Panc1 (cell line): ENCODE data around the gene ANTXR1. TPM values are rescaled to one million over a fixed set of nuclear protein-coding genes. Genes with fewer than 3 reads are reported as not detected.

Source experiments
- ATAC-seq: fragments of 200-7000 bp; cut with Tn5 transposase; 2 replicates; pipeline ENCODE4 v1.9.1; 2020; ENCODE audit warnings: mild to moderate bottlenecking, moderate library complexity
- BruUV-seq: library from RNA; stranded (reverse); fragments of 400-500 nt; replicated peaks from 2 replicates; lab custom pipeline; 2021; lab: Mats Ljungman, UMichigan
- CTCF ChIA-PET: fragments of 300-600 bp; sonication (Branson Sonifier 250); formaldehyde crosslinking; loops from one replicate; lab custom pipeline; 2022; ENCODE audit warnings: antibody characterized with exemption; lab: Charles Lee
- POLR2A ChIA-PET: fragments of 300-600 bp; sonication (Branson Sonifier 250); formaldehyde crosslinking; loops from one replicate; lab custom pipeline; 2022; ENCODE audit warnings: antibody characterized with exemption; lab: Charles Lee
- DNase-seq: peaks from one replicate; pipeline ENCODE4 v3.0.0-alpha.2; 2010; ENCODE audit warnings: low read depth, low spot score
- H3K27ac ChIP-seq: 2 replicates; pipeline ENCODE4 v1.5.1; 2011; ENCODE audit warnings: mild to moderate bottlenecking, low read length, inconsistent platforms
- H3K27me3 ChIP-seq: fragments of 200-500 bp; sonication (Bioruptor generic); 2 replicates; pipeline ENCODE4 v1.6.0; 2014; ENCODE audit warnings: low read length, inconsistent platforms; ENCODE audit not compliant: control insufficient read depth, insufficient read depth
- H3K36me3 ChIP-seq: fragments of 200-500 bp; sonication (Bioruptor generic); 2 replicates; pipeline ENCODE4 v1.5.1; 2014; ENCODE audit warnings: inconsistent platforms, mild to moderate bottlenecking, low read length, moderate library complexity; ENCODE audit not compliant: control insufficient read depth, insufficient read depth
- H3K4me1 ChIP-seq: 2 replicates; pipeline ENCODE4 v1.5.1; 2011; ENCODE audit warnings: inconsistent platforms, mild to moderate bottlenecking, low read length, moderate library complexity; ENCODE audit not compliant: control insufficient read depth, insufficient read depth
- H3K4me3 ChIP-seq, 2 experiments: 2 replicates each; pipeline ENCODE4 v1.5.1; 2011 to 2012; ENCODE audit warnings: low read depth in 2 of 2, low read length in 2 of 2, mild to moderate bottlenecking in 2 of 2, inconsistent platforms in 1 of 2, moderate library complexity in 1 of 2
- H3K9me3 ChIP-seq: fragments of 200-500 bp; sonication (Bioruptor generic); 2 replicates; pipeline ENCODE4 v1.5.1; 2014; ENCODE audit warnings: low read depth, mild to moderate bottlenecking, inconsistent platforms, low read length, moderate library complexity; ENCODE audit not compliant: control insufficient read depth, insufficient read depth
- POLR2AphosphoS5 ChIP-seq: IDR thresholded peaks from 2 replicates; pipeline ENCODE4 v1.6.1; 2012; ENCODE audit warnings: mild to moderate bottlenecking, low read depth, low read length, moderate library complexity
- SIN3A ChIP-seq: IDR thresholded peaks from 2 replicates; pipeline ENCODE4 v1.6.1; 2012; ENCODE audit warnings: low read depth, mild to moderate bottlenecking, low read length, moderate library complexity, borderline replicate concordance; ENCODE audit not compliant: insufficient read depth
- TCF7L2 ChIP-seq: IDR thresholded peaks from 2 replicates; pipeline ENCODE4 v1.6.1; 2011; ENCODE audit warnings: mild to moderate bottlenecking, low read depth, low read length, inconsistent platforms
- in situ Hi-C: cut with HindIII; loops from 2 replicates; pipeline ENCODE4 v1.10.0; 2016; ENCODE audit warnings: low sequenced_read_pairs, low pct_unique_long_range_greater_than_20kb
- intact Hi-C: fragments of 100-400 bp; cut with micrococcal nuclease; formaldehyde crosslinking; loops from one replicate; pipeline ENCODE4 v1.10.0; 2022; ENCODE audit not compliant: unreplicated experiment
- total RNA-seq: library from RNA; stranded (reverse); gene quantifications from one replicate; pipeline ENCODE4 v1.2.1, GENCODE V29; 2021; ENCODE audit not compliant: unreplicated experiment
- TF ChIP-seq, protein P1 (sequence below): fragments of 450-650 bp; IDR thresholded peaks from 2 replicates; pipeline ENCODE4 v1.5.1; 2017; ENCODE audit warnings: mild to moderate bottlenecking
- TF ChIP-seq, protein P2 (sequence below), 2 experiments: IDR thresholded peaks; 2 replicates each; pipeline ENCODE4 v1.6.1; 2011 to 2012; ENCODE audit warnings: low read depth in 2 of 2, control low read depth in 1 of 2, low read length in 1 of 2, mild to moderate bottlenecking in 1 of 2, moderate library complexity in 1 of 2; ENCODE audit not compliant: insufficient read depth in 1 of 2

Gene ANTXR1
- total RNA-seq, 1 experiment from 2014 or later: 132 TPM

DNA sequence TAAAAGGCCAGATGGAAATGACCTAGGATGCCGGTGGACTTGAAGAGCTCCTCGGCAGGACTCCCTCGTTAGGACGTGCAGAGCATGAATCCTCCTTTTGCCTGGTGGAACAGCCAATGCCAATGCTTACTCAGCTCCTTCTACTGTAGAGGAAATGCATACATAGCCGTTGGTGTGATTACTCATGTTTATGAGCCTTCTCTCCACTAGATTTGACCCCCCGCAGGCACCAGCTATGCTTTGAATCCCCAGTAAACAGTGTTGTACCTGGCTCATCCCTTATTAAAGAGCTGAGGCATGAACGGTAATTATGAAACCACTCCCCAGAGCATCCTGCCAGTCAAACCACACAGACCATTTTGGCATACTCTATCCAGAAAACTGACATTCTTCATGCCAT lies 172.8 kb downstream of the ANTXR1 start:
- intact Hi-C loops (no loop called here), in situ Hi-C loops (no loop called here)
- no TSS peak for BruUV-seq
- Histone ChIP-seq H3K4me3 (no peak overlapping the region), H3K9me3 (no peaks in the 10 kb centered on the region), H3K36me3 (0 out of 2 replicates have a peak, but pooled peaks cover 7% of the 10 kb centered on the region), H3K4me1 (peaks cover 12% of the 10 kb centered on the region), H3K27me3 (no peaks in the 10 kb centered on the region), H3K27ac (peak overlapping the region; percentile 71)
- TF ChIP-seq TCF7L2: no peak
- no peak for TF ChIP-seq POLR2AphosphoS5
- no peak for TF ChIP-seq SIN3A
- TF ChIP-seq, protein P1, sequence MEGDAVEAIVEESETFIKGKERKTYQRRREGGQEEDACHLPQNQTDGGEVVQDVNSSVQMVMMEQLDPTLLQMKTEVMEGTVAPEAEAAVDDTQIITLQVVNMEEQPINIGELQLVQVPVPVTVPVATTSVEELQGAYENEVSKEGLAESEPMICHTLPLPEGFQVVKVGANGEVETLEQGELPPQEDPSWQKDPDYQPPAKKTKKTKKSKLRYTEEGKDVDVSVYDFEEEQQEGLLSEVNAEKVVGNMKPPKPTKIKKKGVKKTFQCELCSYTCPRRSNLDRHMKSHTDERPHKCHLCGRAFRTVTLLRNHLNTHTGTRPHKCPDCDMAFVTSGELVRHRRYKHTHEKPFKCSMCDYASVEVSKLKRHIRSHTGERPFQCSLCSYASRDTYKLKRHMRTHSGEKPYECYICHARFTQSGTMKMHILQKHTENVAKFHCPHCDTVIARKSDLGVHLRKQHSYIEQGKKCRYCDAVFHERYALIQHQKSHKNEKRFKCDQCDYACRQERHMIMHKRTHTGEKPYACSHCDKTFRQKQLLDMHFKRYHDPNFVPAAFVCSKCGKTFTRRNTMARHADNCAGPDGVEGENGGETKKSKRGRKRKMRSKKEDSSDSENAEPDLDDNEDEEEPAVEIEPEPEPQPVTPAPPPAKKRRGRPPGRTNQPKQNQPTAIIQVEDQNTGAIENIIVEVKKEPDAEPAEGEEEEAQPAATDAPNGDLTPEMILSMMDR: no peak
- TF ChIP-seq, protein P2, sequence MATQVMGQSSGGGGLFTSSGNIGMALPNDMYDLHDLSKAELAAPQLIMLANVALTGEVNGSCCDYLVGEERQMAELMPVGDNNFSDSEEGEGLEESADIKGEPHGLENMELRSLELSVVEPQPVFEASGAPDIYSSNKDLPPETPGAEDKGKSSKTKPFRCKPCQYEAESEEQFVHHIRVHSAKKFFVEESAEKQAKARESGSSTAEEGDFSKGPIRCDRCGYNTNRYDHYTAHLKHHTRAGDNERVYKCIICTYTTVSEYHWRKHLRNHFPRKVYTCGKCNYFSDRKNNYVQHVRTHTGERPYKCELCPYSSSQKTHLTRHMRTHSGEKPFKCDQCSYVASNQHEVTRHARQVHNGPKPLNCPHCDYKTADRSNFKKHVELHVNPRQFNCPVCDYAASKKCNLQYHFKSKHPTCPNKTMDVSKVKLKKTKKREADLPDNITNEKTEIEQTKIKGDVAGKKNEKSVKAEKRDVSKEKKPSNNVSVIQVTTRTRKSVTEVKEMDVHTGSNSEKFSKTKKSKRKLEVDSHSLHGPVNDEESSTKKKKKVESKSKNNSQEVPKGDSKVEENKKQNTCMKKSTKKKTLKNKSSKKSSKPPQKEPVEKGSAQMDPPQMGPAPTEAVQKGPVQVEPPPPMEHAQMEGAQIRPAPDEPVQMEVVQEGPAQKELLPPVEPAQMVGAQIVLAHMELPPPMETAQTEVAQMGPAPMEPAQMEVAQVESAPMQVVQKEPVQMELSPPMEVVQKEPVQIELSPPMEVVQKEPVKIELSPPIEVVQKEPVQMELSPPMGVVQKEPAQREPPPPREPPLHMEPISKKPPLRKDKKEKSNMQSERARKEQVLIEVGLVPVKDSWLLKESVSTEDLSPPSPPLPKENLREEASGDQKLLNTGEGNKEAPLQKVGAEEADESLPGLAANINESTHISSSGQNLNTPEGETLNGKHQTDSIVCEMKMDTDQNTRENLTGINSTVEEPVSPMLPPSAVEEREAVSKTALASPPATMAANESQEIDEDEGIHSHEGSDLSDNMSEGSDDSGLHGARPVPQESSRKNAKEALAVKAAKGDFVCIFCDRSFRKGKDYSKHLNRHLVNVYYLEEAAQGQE (IDR thresholded peaks at IDR 0.05; ENCODE audit: insufficient read depth in 1 of 2, low read depth in 2 of 2, low read length in 1 of 2): no peak
- POLR2A ChIA-PET: interaction anchor here (0.5 to 0.7 kb wide), 2 partner anchors 46 to 315 kb away, joined by 4 to 6 read pairs; partner anchors contain the start of gene BMP10
- CTCF ChIA-PET: no interaction called here
- ATAC-seq (peak; percentile 87), DNase-seq (no peak)

DNA sequence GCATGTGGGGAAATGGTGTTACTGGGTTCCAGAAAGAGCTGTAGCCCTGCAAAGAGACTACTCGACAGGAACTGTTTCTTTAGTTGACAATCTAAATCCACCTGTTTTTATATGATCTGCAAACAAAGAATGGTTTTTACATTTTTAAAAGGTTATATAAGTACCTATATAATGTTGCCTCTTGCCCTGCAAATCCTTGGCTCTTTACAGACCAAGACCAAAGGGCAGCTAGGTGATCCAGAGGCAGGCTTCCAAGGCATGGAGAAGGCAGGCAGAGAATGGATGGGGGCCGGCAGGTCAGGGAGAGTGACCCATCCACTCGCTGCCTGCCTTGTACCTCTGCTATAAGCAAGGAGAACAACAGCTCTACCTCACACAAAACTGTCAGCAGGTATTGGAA lies 173.6 kb downstream of the ANTXR1 start:
- H3K27ac ChIP-seq: peak overlapping the region; percentile 71
- ChIA-PET POLR2A (interaction anchor here (0.7 kb wide), 1 partner anchor 1042 kb away, joined by 4 read pairs; no protein-coding TSS in a partner anchor), CTCF (no interaction called here)
- H3K36me3 ChIP-seq: 0 out of 2 replicates have a peak, but pooled peaks cover 8% of the 10 kb centered on the region
- peaks cover 12% of the 10 kb centered on the region for H3K4me1 ChIP-seq
- no peak overlapping the region for H3K4me3 ChIP-seq
- intact Hi-C loops (no loop called here), in situ Hi-C loops (no loop called here)
- no peak for TF ChIP-seq SIN3A
- no peak for TF ChIP-seq POLR2AphosphoS5
- TF ChIP-seq, protein P1: no peak
- TF ChIP-seq, protein P2 (IDR thresholded peaks at IDR 0.05; ENCODE audit: insufficient read depth in 1 of 2, low read depth in 2 of 2, low read length in 1 of 2): no peak
- no peak for TF ChIP-seq TCF7L2
- ATAC-seq: no peak
- no peaks in the 10 kb centered on the region for H3K27me3 ChIP-seq
- H3K9me3 ChIP-seq: no peaks in the 10 kb centered on the region
- BruUV-seq: no TSS peak
- no peak for DNase-seq
